Stimulated activated CD4-positive, alpha-beta T cell treated with anti-CD3 and anti-CD28 coated beads, TNF-alpha, amount 100 ng/mL, for 1 hour (primary cell): Measurements from ENCODE around the gene PCIF1.
A peak's percentile ranks its signal among the peaks of the same experiment; 100 is the strongest.
"Not testable (repeated sequence)": the region's sequence is repeated elsewhere in the genome, so short reads cannot be mapped to it uniquely, and the experiment has no call there.

Experiments used
- DNase-seq, 3 donors: peaks; one replicate each; pipeline ENCODE4 v3.0.0-alpha.2; 2020; ENCODE audit warnings: low read depth in 3 of 3, low spot score in 1 of 3

PCIF1 gene

GRCh38 chr20:45921337-45922189 is 12.9 kb upstream of the PCIF1 start:
- DNase-seq = no peak

DNA sequence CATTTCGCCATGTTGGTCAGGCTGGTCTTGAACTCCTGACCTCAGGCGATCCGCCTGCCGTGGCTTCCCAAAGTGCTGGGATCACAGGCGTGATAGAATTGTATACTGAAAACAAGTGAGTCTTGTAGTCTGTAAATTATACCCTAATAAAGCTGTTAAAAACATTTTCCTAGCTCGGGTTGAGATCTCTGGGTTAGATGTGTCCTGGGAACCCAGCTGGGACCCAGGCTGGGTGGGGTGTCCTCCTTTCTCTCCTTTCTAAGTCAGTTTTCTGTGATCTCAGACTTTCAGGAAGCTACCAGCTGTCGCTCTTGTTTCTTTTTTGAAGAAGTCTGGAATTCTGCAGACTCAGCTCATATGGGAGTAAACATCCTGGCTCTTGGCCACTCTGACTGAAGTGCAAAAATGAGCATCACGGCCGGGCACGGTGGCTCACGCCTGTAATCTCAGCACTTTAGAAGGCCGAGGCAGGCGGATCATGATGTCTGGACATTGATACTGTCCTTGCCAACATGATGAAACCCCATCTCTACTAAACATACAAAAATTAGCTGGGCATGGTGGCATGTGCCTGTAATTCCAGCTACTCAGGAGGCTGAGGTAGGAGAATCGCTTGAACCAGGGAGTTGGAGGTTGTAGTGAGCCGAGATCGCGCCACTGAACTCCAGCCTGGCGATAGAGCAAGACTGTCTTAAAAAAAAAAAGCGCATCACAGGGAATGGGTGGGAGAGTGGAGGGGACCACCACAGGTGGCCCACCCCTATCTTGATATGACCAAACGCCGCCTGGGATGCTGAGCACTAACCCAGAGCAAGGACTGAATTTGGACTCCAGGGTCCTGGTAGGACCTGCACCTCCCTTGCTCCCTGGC is 9.9 kb upstream of the PCIF1 start:
- no peak for DNase-seq

- no peak for DNase-seq
These were observed 8.5 kb upstream of the PCIF1 start for GRCh38 chr20:45925821-45926506.

DNA sequence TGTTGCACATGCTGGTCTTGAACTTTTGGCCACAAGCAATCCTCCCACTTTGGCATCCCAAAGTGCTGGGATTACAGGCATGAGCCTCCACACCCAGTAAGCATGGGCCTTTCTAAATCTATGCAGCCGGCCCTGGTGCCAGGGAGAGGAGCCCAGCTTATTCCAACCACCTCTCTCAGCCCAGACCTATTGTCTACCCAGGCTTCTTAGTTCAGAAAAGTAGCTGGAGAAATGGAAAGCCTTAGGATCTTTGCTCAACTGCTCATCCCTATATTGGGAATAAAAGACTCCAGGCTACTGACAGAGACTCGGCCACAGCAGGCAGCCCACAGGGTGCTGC is 7.8 kb upstream of the PCIF1 start:
- no peak for DNase-seq

GRCh38 chr20:45927071-45927878 is 7.2 kb upstream of the PCIF1 start:
- DNase-seq = no peak

DNA sequence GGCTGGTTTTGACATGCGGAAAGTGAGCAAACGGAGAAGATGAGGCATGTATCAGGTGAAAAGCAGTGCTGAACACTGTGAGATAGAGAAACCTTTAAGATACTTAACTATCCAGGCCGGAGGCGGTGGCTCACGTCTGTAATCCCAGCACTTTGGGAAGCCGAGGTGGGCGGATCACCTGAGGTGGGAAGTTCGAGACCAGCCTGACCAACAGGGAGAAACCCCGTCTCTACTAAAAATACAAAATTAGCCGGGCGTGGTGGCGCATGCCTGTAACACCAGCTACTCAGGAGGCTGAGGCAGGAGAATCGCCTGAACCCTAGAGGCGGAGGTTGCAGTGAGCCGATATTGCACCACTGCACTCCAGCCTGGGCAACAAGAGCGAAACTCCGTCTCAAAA is 2.8 kb upstream of the PCIF1 start:
- DNase-seq = not testable (repeated sequence)

DNA sequence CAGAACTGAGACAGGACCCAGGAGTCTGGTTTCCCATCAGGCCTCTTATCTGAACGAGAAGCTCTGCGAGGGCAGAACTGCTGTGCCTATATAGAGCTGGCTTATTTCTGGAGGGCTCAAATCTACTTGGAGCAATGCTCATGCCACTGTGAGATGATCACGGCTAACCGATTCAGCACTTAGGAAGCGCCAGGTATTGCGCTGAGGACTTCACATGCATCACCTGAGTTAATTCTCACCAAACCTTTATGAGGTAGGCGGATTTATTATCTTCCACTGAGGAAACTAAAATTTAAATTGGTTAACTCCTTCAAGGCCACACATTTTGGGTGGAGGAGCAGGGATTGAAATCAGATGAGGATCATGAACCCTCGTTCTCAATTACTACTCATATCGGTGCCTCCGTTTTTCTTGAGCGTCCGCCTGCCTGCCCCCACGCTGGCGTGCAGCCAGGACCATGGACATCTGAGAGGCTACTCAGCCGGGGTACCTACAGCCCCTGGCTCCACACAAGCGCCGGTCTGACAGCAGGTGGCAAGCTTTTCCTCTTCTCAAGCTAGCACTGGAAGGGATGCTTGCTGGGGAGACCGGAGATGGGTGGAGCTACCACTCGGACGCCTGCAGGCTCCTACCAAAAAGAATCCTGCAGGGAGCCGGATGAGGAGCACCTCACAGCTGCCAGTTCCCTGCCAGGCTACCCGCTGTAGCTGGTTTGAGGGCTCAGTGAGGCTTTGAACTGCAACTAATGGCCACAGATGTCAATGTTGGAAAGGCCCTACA is 1.0 kb upstream of the PCIF1 start:
- peak; percentile 22 for DNase-seq

DNA sequence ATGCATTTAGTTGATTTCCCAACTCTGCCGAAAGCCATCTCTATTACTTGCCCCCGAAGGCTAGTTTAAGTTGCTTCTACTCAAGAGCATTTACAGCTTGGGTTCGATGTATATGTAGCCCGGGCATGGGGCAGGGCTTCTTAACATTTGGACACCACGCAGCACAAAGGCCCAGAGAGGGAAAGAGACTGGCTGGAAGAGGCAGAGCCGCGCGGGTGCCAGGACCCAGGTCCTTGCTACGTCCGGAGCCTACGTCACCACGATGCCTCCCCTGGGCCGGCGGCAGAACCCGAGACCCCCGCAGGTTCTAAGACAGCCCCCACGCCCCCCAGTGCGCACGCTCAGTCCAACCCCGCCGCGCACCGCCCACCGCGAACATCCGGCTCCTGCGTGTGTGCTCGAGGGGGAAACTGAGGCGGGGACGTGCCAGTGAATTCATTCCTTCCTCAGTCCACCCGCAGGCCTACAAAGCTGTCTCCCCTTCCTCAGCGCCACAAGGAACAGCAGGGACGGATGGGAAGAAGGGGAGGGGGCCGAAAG is 367 bp upstream of the PCIF1 start:
- DNase-seq = no peak

GRCh38 chr20:45935416-45936046 is 1.0 kb downstream of the PCIF1 start:
- no peak for DNase-seq

DNA sequence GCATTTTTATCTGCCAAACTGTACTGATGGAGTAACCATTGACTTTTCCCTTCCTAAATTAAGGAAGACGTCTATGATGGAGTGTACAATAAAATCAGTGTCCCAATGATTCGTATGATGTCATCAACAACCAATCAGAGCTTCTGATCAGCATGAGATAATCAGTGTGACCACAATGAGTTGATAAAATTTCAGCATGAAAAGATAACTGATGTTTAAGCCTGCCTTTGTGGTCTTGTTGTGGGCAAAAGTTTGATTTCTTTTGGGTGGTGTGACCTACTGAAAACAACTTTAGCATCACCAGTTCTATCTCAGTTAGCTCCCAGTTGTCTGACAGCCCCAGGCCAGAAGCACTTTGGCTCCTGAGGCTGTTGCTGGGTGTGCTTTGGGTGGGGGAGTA is 3.3 kb downstream of the PCIF1 start:
- DNase-seq = no peak

DNA sequence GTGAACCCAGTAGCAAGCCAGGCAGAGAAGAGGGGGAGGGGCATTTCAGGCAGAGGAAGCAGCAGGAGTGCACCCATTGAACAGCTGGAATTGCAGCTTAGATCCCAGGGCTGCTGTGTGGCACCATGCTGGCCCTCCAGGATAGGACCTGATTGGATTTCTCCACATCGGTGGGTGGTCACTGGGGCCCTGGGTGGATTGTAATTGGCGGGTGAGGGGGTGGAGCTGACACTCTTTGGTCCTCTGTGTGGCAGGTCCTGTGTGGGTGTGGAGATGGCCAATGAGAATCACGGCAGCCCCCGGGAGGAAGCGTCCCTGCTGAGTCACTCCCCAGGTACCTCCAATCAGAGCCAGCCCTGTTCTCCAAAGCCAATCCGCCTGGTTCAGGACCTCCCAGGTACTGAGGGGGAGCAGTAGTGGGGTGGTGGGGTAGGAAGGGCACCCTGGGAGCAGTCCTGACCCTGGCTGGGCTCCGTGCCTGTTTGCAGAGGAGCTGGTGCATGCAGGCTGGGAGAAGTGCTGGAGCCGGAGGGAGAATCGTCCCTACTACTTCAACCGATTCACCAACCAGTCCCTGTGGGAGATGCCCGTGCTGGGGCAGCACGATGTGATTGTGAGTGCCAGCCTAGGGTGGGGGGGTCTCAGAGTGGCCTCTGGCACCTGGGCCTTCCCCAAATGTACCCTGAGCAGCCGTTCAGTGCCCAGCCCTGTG is 4.4 kb downstream of the PCIF1 start:
- no peak for DNase-seq

DNA sequence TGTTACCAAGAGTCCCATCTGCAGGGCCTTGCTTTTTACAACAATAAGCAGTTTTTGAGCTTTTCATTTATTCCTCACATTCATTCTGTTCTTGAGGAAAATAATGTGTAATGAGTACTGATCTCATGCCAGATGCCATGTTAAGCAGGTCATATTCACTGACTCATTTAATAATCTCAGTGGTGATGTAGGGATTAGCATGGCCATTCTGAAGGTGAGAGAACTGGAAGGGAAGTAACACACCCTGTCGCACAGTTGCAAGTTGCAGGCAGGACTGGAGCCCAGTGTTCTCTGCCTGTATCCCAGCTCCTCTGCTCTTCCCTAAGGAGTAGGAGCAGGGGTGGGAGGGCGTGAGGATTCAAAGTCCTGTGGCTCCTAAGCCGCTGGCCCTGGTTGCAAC is 5.6 kb downstream of the PCIF1 start:
- no peak for DNase-seq

- DNase-seq = no peak
These were observed 6.0 kb downstream of the PCIF1 start for GRCh38 chr20:45940469-45940868.

DNA sequence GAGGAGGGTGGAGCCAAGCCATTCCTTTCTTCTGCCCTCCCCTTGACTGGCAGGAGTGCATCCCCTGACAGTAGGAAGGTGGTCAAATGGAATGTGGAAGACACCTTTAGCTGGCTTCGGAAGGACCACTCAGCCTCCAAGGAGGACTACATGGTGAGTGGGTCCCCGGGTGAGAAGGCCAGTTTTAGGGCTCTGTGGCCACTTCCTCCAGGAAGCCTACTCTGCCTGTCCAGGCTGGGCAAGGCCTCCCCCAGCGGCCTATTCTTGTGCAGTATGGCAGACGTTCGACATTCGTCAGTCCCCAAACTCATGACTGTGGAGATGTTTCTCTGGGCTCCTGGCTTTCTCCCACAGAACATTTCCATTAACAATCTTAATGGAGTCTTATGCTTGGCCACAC is 9.1 kb downstream of the PCIF1 start:
- no peak for DNase-seq

DNA sequence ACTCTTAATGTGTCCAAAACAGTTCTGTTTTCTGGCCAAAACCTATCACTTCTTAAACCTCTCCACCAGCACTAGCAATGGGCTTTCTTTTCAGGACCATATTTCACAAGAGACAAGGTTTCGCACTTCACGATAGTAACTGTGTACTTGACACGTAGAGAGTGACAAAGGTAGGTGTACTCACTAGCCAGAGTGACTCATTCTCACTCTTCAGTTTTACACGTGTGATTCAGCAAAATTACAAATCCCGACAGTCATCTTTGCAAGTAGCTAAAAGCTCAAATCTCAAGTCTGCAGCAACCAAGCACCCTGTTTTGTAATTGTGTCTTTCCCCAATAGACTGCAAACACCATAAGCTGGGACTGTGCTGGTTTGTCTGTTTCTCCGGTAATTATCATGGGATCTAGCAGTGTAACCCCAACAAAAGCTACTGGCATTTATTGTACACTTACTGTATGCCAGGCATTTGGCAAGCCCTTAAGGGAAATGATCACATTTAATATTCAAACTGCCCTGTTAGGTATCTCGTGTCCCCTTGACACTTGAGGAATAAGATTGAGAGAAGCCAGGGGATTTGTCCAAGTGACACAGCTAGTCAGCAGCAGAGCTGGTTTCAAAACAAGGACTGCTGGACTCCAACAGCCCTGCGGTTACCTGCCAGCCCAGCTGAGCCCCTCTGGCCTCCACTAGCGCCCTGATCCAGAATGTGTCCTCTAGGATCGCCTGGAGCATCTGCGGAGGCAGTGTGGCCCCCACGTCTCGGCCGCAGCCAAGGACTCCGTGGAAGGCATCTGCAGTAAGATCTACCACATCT is 9.9 kb downstream of the PCIF1 start:
- DNase-seq = no peak

- no peak for DNase-seq
These were observed 10.6 kb downstream of the PCIF1 start for GRCh38 chr20:45944965-45945677.

- no peak for DNase-seq
These were observed 11.2 kb downstream of the PCIF1 start for GRCh38 chr20:45945678-45946148.
